GM12878 (cell line): Measurements from ENCODE around the gene CHAC1. TPM values are rescaled to one million over a fixed set of nuclear protein-coding genes. Genes with fewer than 3 reads are reported as not detected.

Source experiments
- ATAC-seq: fragments of 200-7000 bp; cut with Tn5 transposase; 3 replicates; pipeline ENCODE4 v1.9.1; 2020; ENCODE audit warnings: mild to moderate bottlenecking, moderate library complexity
- BruUV-seq: library from RNA; stranded (reverse); fragments of 400-500 nt; replicated peaks from 2 replicates; lab custom pipeline; 2021; lab: Mats Ljungman, UMichigan
- CTCF ChIA-PET: fragments of 300-600 bp; sonication (Branson Sonifier 250); formaldehyde crosslinking; extraction: SDS; loops from one replicate; lab custom pipeline; 2021; ENCODE audit warnings: inconsistent platforms; lab: Yijun Ruan, JAX
- POLR2A ChIA-PET: fragments of 350-600 bp; formaldehyde crosslinking; extraction: SDS; loops from one replicate; lab custom pipeline; 2021; ENCODE audit warnings: inconsistent platforms; lab: Charles Lee
- RAD21 ChIA-PET: fragments of 300-600 bp; sonication (Branson Sonifier 250); formaldehyde crosslinking; loops from one replicate; lab custom pipeline; 2023; ENCODE audit warnings: antibody characterized with exemption; ENCODE audit not compliant: unreplicated experiment; lab: Charles Lee
- SMC1A ChIA-PET: fragments of 300-600 bp; sonication (Branson Sonifier 250); formaldehyde crosslinking; loops from one replicate; lab custom pipeline; 2023; ENCODE audit not compliant: unreplicated experiment, uncharacterized antibody; lab: Charles Lee
- DNase-seq: peaks from one replicate; pipeline ENCODE4 v3.0.0-alpha.2; 2011; ENCODE audit warnings: low read depth, low spot score
- FAIRE-seq: peaks from 3 replicates; lab custom pipeline; 2011; peaks lifted over from hg19 to GRCh38; lab: Jason Lieb, UNC
- H2AFZ ChIP-seq: 2 replicates; pipeline ENCODE4 v1.6.0; 2011; ENCODE audit warnings: low read depth, low read length, control low read depth; ENCODE audit not compliant: control insufficient read depth
- H3K27ac ChIP-seq: 2 replicates; pipeline ENCODE4 v1.5.1; 2011; ENCODE audit warnings: control low read depth; ENCODE audit not compliant: control insufficient read depth, insufficient read depth
- H3K27me3 ChIP-seq, 2 experiments: replicated peaks in 1 of 2; 2 replicates each; pipeline versions ENCODE4 v1.6.0 to v1.6.1; 2011; ENCODE audit warnings: low read length in 1 of 2; ENCODE audit not compliant: control insufficient read depth in 2 of 2, insufficient read depth in 2 of 2
- H3K36me3 ChIP-seq, 2 experiments: 2 replicates each; pipeline ENCODE4 v1.5.1; 2011; ENCODE audit warnings: low read length in 1 of 2; ENCODE audit not compliant: control insufficient read depth in 2 of 2, insufficient read depth in 2 of 2
- H3K4me1 ChIP-seq: 2 replicates; pipeline ENCODE4 v1.6.1; 2011; ENCODE audit warnings: mild to moderate bottlenecking, low read length, moderate library complexity, mixed read lengths; ENCODE audit not compliant: control insufficient read depth, insufficient read depth
- H3K4me2 ChIP-seq: 2 replicates; pipeline ENCODE4 v1.6.0; 2011; ENCODE audit warnings: control low read depth; ENCODE audit not compliant: control insufficient read depth, insufficient read depth
- H3K4me3 ChIP-seq: fragments of 200-600 bp; sonication (generic); 2 replicates; pipeline ENCODE4 v1.5.1; 2016
- H3K79me2 ChIP-seq: 2 replicates; pipeline ENCODE4 v1.6.0; 2011; ENCODE audit warnings: low read length; ENCODE audit not compliant: control insufficient read depth, insufficient read depth
- H3K9ac ChIP-seq: 2 replicates; pipeline ENCODE4 v1.8.0; 2011; ENCODE audit warnings: low read length, control low read depth, mixed read lengths; ENCODE audit not compliant: control insufficient read depth, insufficient read depth
- H3K9me3 ChIP-seq: replicated peaks from 3 replicates; pipeline ENCODE4 v1.5.1; 2011; ENCODE audit warnings: mild to moderate bottlenecking, low read length; ENCODE audit not compliant: control insufficient read depth, insufficient read depth
- H4K20me1 ChIP-seq: 2 replicates; pipeline ENCODE4 v1.6.0; 2011; ENCODE audit not compliant: control insufficient read depth, insufficient read depth
- ASH2L ChIP-seq: fragments of 300-600, 200-600 bp; sonication (generic); IDR thresholded peaks from 2 replicates; pipeline ENCODE4 v1.6.1; 2017; ENCODE audit warnings: low read depth, mild to moderate bottlenecking, borderline replicate concordance
- ATF7 ChIP-seq: fragments of 450-650 bp; IDR thresholded peaks from 2 replicates; pipeline ENCODE4 v1.6.1; 2016; ENCODE audit warnings: low read depth, mild to moderate bottlenecking
- CBX3 ChIP-seq: fragments of 200-600 bp; sonication (generic); IDR thresholded peaks from 2 replicates; pipeline ENCODE4 v1.6.1; 2016; ENCODE audit warnings: low read depth, borderline replicate concordance
- CBX5 ChIP-seq: sonication (generic); IDR thresholded peaks from 2 replicates; pipeline ENCODE4 v1.6.1; 2016; ENCODE audit warnings: low read depth, moderate library complexity, mild to moderate bottlenecking, inconsistent platforms
- CEBPZ ChIP-seq: fragments of 150-350 bp; IDR thresholded peaks from 2 replicates; pipeline ENCODE4 v1.6.1; 2016; ENCODE audit warnings: low read depth, low read length
- NBN ChIP-seq: fragments of 450-650 bp; IDR thresholded peaks from 2 replicates; pipeline ENCODE4 v1.6.1; 2016
- NFXL1 ChIP-seq: fragments of 450-650 bp; IDR thresholded peaks from 2 replicates; pipeline ENCODE4 v1.6.1; 2017; ENCODE audit warnings: antibody characterized with exemption, mild to moderate bottlenecking, borderline replicate concordance
- SMAD1 ChIP-seq: fragments of 450-650 bp; IDR thresholded peaks from 2 replicates; pipeline ENCODE4 v1.6.1; 2018; ENCODE audit warnings: mild to moderate bottlenecking, low read depth; ENCODE audit not compliant: partially characterized antibody
- SMAD5 ChIP-seq: IDR thresholded peaks from 2 replicates; pipeline ENCODE4 v1.6.1; 2016; ENCODE audit warnings: antibody characterized with exemption, low read depth
- SMC3 ChIP-seq: IDR thresholded peaks from 2 replicates; pipeline ENCODE4 v1.6.1; 2011; ENCODE audit warnings: low read length, improper control_type of control experiment, borderline replicate concordance
- TARDBP ChIP-seq: IDR thresholded peaks from 2 replicates; pipeline ENCODE4 v1.6.1; 2016; ENCODE audit warnings: borderline replicate concordance
- YY1 ChIP-seq: IDR thresholded peaks from 2 replicates; pipeline ENCODE4 v1.6.1; 2011; ENCODE audit warnings: low read depth, mild to moderate bottlenecking, low read length
- WGBS: methylation state at CpG from one replicate; pipeline ENCODE4 v1.1.6; 2016; ENCODE audit warnings: low lambda C conversion rate; ENCODE audit not compliant: insufficient replicate concordance, insufficient coverage; ENCODE audit errors: missing lambda C conversion rate; 5-methylcytosine and 5-hydroxymethylcytosine counted together
- in situ Hi-C: fragments of 300-500 bp; cut with MboI; formaldehyde crosslinking; loops from 9 replicates; pipeline ENCODE4 v1.14.3; 2018; ENCODE audit warnings: mixed read lengths
- intact Hi-C: fragments of 100-400 bp; cut with micrococcal nuclease; formaldehyde crosslinking; loops from one replicate; pipeline ENCODE4 v1.14.2; 2022; ENCODE audit not compliant: unreplicated experiment
- polyA plus RNA-seq, 11 experiments: library from polyadenylated mRNA; depleted of rRNA in 4 of 11; unstranded in 6 of 11; stranded (reverse) in 5 of 11; fragments of >200 nt; fragmentation: Nextera tagmentation in 4 of 11; fragmentation: Illumina TruSeq in 1 of 11; extraction: Ambion mirVana in 4 of 11; extraction: Trizol in 1 of 11; gene quantifications; 1 replicate in 1 of 11; 2 replicates in 10 of 11; pipeline versions ENCODE4 v1.2.1 to v1.2.3, GENCODE V29; 2011 to 2016; ENCODE audit warnings: inconsistent platforms in 2 of 11, missing spikeins in 2 of 11, low read depth in 1 of 11
- total RNA-seq, 4 experiments: library from RNA; depleted of rRNA in 3 of 4; stranded (reverse); fragments of >200 nt in 3 of 4; fragmentation: Illumina TruSeq in 1 of 4; extraction: Trizol in 1 of 4; gene quantifications; 2 replicates each; pipeline versions ENCODE4 v1.2.1 to v1.2.3, GENCODE V29; 2013 to 2021

The CHAC1 gene
- total and polyA plus RNA-seq, 10 of the 15 experiments (the other 5 are each of a cell fraction or from before 2014, with no cell fraction given), result 0.37 to 5.9 (median 3.3) TPM

DNA sequence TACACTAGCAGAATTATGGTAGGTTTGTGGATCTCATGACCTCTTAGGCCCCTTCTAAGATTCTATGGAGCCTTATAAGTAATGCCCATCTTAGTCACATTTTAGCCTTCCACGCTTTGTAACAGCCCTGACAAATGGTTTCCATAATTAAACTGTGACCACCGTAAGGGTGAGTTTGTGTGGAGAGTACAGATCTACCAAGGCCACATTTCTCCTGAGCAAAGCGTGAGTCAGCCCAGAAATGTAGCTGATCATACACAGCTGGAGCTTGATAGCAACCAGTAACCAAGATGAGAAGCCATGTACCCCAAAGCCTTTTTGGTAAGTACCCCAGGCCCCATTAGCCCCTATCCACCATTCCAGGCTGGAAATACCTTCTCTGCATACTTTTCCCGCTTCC is 31.7 kb downstream of the CHAC1 start:
- Histone ChIP-seq H3K4me3 (no peak overlapping the region), H3K9me3 (no peaks in the 10 kb centered on the region), H3K79me2 (no peaks in the 10 kb centered on the region), H3K27ac (no peak overlapping the region), H4K20me1 (no peaks in the 10 kb centered on the region), H2AFZ (no peak overlapping the region), H3K4me1 (no peaks in the 10 kb centered on the region), H3K9ac (no peak overlapping the region), H3K36me3 (peaks cover 25 to 27% of the 10 kb centered on the region in 2 experiments), H3K4me2 (no peak overlapping the region), H3K27me3 (no peaks in the 10 kb centered on the region)
- DNase-seq, result no peak
- no TSS peak for BruUV-seq
- CTCF ChIA-PET, result no interaction called here
- WGBS, result 97% methylated on average over 4 of the region's 4 CpGs
- TF ChIP-seq CBX3 (no peak), SMC3 (no peak), ATF7 (no peak)
- no peak for ATAC-seq
- in situ Hi-C loops (no loop called here), intact Hi-C loops (no loop called here)
- SMC1A ChIA-PET, result no interaction called here
- RAD21 ChIA-PET, result no interaction called here
- no peak for FAIRE-seq
- POLR2A ChIA-PET, result no interaction called here

GRCh38 chr15:40985541-40986330 is 32.5 kb downstream of the CHAC1 start:
- WGBS, result 88% methylated on average over 6 of the region's 6 CpGs
- POLR2A ChIA-PET, result interaction anchor here (0.6 to 0.7 kb wide), 3 partner anchors 46 to 416 kb away, joined by 3 to 10 read pairs (median 6); no protein-coding TSS in a partner anchor
- Histone ChIP-seq H3K4me3 (no peak overlapping the region), H4K20me1 (no peaks in the 10 kb centered on the region), H3K4me2 (no peak overlapping the region), H3K36me3 (peaks cover 18 to 32% of the 10 kb centered on the region in 2 experiments), H3K79me2 (no peaks in the 10 kb centered on the region), H3K4me1 (no peaks in the 10 kb centered on the region), H3K27ac (no peak overlapping the region), H3K27me3 (no peaks in the 10 kb centered on the region), H2AFZ (no peak overlapping the region), H3K9me3 (no peaks in the 10 kb centered on the region), H3K9ac (no peak overlapping the region)
- ATAC-seq (no peak), FAIRE-seq (no peak), DNase-seq (no peak)
- RAD21 ChIA-PET, result no interaction called here
- intact Hi-C loops, result no loop called here
- SMC1A ChIA-PET, result no interaction called here
- CTCF ChIA-PET, result no interaction called here
- BruUV-seq, result no TSS peak
- in situ Hi-C loops, result no loop called here
- TF ChIP-seq ASH2L (no peak), SMAD1 (no peak), NFXL1 (no peak), NBN (no peak), CBX5 (no peak), SMAD5 (no peak), CEBPZ (no peak), TARDBP (no peak), YY1 (no peak)
